Activated CD4-positive, alpha-beta T cell treated with anti-CD3 and anti-CD28 coated beads, Interleukin-2, amount 50 U/mL, for 24 hours (primary cell): ENCODE measurements around the gene CEBPB.
A peak's percentile ranks its signal among the peaks of the same experiment; 100 is the strongest.
"Not testable (repeated sequence)": the region's sequence is repeated elsewhere in the genome, so short reads cannot be mapped to it uniquely, and the experiment has no call there.

Source experiments
- DNase-seq, 2 donors: peaks; one replicate each; pipeline ENCODE4 v3.0.0-alpha.2; 2020; ENCODE audit warnings: low read depth in 1 of 2, low spot score in 1 of 2

The CEBPB gene

DNA sequence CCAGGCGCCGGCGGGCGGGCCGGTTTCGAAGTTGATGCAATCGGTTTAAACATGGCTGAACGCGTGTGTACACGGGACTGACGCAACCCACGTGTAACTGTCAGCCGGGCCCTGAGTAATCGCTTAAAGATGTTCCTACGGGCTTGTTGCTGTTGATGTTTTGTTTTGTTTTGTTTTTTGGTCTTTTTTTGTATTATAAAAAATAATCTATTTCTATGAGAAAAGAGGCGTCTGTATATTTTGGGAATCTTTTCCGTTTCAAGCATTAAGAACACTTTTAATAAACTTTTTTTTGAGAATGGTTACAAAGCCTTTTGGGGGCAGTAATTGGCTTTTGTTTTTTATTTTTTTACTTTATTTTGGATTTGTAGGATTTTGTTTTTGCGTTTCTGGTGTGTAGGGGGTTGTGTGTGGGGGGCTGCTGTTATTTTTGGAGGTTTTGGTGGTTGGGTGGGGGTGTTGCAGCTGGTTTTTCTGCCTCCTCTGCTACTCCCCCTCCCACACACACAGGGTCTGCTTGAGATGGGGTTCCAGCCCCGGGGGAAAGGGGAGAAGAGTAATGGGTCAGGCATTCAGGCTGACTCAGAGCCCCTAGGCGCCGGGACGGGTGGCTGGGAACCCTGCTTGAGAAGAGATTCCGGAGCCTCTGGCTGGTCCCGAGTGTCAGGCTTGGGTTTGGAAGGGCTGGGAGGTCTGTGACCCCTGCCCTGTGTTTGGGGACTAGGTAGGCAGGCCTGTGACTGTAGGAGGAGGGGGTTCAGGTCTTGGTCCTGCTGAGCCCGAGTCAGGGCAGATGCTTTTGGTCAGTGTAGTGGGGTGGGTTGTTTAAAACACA is 2.0 kb downstream of the CEBPB start:
- peak in 1 of 2 donors; percentile 80 for DNase-seq

DNA sequence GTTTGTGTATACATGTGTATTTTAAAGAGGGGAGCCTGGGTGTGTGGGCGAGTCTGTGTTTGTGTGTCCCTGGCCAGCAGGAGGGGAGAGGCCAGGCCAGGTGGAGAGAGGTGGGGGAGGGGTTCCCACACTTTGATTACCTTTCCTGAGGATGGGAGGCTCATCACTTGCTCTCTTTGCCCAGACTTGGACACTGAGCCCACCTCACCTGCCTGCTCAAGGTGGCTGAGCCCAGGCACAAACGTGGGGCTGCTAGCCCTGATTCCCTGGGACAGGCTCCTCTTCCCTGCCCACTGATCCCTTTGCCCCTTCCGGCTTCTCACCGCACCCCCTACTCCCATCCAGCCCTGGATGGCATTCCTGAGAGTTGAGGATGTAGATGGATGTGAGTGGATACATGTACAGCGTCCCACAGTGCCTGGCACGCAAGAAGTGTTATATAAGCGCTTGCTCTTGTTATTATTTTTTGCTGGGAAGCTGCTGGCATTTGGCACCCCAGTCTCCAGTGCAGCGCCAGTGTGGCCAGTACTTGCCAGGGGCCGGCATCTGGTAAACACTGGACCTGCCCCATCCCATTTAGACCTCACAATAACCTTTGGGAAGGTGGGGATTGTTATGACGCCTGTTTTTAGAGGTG is 2.7 kb downstream of the CEBPB start:
- DNase-seq: no peak

DNA sequence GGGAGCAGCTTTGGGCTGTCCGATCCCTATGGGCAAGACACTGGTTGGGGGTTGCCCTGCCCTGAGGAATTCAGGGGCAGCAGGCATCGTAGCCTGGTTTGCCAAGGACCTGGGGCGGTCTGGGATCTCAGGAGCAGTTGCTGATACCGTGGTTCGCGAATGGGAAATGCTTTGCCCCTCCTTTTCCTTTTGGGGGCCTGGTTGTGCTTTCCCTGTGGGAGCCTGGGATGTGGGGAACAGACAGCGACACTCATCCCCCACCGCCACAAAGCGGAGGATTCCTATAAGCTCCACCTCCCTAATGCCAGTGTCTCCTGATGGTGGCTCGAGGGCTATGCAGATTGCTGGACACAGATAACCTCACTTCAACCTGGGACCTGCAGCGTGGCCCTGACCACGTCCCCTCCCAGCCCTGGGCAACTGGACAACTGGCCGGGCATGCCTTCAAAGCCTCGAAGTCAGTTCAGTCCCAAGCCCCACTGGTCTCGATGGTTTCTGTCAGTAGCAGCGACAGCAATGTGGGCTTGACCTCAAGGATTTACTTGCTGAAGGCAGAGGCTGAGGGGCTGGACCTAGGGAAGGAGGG is 3.3 kb downstream of the CEBPB start:
- DNase-seq: no peak

DNA sequence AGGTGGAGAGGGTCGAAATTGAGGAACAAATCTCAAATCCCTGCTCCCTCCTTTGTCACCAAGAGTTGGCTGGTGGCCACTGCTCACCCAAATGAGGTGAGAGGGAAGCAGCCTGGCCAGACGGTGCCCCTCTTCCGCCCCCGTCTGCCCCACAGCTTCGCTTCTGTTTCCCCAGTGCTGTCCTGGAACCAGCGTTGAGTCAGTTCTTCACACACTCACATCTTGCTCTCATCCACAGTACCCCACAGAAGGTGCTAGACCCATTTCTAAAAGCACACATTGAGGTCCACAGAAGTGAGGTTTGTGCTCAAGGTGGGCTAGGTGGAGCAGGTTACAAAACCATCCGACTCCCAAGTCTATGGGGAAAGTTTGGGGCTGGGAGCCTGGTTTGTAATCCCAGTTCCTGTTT is 3.8 kb downstream of the CEBPB start:
- DNase-seq: no peak

DNA sequence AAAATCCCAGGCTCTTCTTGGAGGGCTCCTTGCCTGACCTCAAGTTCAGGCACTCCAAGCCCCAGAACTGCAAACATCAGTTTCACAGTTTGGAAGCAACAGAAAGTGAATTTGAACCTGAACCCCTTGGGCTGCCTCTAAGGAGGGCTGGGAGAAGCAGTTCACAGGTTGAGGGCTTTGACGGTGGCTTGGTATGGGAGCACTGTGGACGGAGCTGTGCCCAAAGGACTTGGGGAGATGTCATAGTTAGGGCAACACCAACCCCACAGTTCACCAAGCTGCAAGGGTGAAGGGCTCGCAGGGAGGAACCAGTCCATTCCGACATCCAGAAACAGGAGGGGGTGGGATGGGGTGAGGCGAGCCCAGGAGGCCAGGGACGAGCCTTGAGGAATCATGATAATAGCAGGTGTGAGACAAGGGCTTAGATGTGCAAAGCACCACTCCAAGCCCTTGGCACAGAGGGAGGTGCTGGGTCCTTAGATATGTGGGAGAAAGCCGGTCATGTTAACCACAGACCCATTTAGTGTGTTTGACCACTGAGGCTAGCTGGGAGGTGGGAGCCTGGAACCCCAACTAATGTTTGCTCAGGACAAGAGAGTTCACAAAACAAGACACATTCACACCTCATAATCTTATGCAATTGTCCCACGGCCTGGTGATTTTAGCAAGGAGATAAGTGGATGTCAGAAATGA is 4.3 kb downstream of the CEBPB start:
- DNase-seq: no peak

DNA sequence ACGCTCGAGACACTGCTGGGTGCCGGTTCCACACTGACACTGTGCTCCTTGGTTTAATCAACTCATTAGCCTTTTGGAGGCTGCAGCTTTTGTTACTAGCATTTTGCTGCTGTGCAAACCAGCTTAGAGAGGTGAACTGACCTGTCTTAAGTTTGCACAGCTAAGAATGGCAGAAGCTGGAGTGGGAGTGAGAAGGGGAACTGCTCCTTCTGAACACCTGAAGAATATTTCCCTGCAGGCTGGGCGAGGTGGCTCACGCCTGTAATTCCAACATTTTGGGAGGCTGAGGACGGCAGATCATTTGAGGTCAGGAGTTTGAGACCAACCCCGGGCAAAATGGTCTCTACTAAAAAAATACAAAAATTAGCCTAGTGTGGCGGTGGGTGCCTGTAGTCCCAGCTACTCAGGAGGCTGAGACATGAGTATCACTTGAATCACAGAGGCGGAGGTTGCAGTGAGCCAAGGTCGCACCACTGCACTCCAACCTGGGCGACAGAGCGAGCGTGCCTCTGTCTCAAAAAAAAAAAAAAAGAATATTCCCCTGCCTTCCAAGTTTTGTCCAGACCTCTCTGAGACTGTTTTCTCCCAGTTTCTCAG is 5.0 kb downstream of the CEBPB start:
- no peak for DNase-seq

DNA sequence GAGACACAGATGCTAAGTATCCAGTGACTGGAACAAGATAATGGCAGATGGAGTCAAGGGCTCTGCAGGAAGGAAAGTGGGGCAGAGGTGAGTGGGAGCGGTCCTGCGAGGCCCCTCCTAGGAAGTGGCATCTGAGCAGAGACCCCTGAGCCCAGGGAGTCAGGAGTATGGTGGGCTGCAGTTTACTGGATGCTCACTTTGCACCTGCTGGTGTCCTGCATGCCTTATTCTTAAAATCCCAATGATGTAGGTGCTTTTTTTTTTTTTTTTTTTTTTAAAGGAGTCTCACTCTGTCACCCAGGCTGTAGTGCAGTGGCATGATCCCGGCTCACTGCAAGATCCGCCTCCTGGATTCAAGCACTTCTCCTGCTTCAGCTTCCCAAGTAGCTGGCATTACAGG is 5.6 kb downstream of the CEBPB start:
- DNase-seq: no peak

DNA sequence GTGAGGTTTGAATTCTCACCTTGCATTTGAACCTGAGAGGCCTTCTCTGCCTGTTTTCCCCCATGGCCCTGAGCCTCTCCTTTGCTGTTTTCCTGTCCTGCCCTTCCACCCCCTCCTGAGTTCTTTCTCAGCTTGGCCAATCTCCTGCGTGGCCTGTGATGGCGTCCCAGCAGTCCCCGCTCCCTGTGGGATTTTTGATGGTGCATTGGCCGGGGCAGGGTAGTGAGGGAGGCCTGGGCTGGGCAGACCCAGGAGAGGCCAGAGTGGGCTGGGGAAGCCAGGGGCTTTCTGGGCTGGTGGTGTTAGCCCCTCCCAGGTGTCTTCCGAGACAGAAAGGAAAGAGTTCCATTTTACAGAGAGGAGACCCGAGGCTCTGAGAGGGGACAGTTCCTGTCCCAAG is 6.3 kb downstream of the CEBPB start:
- no peak for DNase-seq

DNA sequence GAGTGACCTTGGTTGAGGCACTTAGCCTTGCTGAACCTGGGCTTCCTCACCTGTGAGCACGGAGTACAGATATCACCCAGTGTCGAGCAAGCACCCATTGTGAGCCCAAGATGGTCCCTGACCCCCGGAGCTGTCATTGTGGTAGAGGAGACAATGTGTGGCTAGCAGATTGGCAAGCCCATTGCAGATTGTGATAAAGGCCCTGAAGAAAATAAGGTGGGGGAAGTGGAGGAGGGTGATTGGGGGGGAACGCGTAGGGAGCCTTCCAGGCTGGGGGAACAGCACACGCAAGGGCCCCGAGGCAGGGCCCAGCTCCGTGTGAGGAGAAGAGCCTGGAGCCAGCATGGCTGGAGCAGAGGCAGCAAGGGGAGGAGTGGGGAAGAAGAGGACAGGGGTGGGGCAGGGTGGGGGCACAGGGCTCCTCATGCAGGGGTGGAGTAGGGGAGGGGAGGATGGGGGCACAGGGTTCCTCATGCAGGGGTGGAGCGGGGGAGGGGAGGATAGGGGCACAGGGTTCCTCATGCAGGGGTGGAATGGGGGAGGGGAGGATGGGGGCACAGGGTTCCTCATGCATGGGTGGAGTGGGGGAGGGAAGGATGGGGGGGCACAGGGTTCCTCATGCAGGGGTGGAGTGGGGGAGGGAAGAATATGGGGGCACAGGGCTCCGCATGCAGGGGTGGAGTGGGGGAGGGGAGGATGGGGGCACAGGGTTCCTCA is 7.0 kb downstream of the CEBPB start:
- no peak for DNase-seq

DNA sequence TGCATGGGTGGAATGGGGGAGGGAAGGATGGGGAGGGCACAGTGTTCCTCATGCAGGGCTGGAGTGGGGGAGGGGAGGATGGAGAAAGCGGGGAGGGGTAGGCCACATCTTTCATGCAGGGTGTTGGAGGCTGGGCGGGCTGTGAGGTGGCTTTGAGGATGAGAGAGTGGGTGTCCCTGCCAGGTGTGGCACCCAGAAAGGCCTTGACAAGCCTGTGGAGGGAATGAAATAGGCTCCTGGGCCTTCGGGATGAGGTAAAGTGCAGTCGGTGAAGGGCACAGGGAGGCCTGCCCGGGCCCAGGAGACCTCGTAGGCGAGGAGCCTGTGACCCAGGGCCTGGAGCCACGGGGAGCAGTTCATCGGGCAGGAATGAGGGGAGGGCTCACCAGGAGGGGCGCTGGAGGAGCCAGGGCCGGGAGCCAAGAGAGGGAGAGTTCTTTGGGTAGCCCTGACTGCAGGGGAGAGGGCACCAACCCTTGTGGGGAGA is 7.6 kb downstream of the CEBPB start:
- DNase-seq: no peak

DNA sequence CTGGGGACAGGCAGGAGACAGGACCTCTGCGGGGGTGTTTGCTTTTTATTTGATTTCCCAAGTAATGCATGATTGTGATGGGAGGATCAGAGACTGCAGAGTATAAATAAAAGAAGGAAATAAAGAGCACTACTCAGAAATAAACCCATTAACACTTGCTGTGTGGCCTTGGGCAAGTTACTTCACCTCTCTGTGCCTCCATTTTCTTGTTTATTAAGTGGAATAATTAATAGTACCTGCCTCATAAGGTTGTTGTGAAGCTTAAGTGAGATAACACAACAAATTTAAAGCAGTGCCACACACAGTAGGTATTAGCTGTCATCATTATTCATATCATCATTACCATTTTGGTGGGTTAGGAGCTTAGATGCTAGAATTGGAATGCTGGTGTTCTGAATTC is 8.1 kb downstream of the CEBPB start:
- DNase-seq: no peak

DNA sequence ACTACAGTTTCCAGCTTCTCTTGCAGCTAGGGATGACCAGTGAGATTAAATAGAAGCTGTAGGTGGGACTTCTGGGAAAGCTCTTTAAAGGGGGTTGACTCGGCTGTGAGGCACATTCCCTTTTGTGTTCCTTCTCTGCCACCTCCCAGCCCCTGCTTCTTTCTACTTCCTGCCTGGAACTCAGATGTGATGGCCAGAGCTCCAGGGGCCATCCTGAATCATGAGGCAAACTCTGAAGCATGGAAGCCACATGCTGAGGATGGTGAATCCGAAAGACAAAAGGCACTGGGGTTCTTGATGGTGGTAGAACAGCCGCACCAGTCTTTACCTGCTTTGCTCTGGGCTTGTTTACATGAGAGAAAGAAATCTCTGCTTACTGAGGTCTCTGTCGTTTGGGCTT is 9.1 kb downstream of the CEBPB start:
- DNase-seq: no peak

DNA sequence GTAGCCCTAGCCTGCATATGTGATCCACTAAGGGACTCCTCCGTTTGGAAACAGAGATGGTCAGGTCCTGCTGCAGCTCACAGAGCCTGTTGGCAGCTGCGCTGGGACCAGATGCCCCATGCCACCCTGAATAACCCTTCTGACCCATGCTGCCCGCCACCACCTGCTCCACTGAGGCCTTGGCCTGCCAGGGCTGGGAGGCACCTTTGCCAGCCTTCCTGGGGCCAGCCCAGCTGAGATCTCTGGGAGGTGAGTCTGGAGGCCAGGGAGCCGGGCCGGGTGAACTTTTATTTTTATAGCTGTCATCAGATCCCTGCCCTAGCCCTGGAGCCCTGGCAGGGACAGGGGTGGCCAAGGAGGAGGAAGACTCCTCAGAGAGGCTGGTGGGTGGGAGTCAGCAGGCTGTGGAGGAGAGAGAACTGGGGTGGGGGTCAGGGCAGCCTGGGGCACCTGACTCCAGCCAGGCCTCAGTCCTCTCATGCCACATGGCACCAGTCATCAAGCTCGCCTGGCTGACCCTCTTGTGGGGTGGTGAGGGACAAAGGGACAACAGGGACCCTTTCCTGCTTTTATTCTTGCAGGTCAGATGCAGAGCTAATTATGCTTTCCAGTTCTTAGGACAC is 10.0 kb downstream of the CEBPB start:
- DNase-seq: no peak

DNA sequence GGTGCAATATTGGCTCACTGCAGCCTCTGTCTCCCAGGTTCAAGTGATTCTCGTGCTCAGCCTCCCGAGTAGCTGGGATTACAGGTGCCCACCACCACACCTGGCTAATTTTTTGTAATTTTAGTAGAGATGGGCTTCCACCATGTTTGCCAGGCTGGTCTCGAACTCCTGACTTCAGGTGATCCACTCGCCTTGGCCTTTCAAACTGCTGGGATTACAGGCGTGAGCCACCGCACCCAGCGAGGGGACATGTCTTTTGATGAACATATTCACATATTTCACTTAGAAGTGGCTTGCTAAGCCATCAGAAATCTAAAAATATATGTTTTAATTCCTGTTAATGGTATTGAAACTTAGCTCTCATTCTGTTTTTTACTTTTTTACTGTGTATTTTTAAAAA is 11.1 kb downstream of the CEBPB start:
- not testable (repeated sequence) for DNase-seq

DNA sequence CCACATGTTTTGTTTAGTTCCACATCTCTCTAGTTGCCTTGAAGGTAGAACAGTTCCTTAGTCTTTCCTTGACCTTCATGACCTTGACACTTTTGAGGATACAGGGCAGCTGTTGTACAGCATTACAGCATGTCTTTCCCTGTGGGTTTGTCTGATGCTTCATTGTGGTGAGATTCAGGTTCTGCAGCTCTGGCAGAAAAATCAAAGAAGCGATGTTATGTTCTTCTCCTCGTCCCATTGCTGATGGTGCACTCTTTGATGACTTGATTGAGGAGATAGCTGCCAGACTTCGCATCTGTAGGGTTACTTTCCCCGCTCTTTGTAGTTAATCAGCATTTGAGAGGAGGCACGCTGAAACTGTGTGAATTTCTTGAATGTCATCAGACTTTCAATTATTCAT is 12.0 kb downstream of the CEBPB start:
- DNase-seq: no peak

DNA sequence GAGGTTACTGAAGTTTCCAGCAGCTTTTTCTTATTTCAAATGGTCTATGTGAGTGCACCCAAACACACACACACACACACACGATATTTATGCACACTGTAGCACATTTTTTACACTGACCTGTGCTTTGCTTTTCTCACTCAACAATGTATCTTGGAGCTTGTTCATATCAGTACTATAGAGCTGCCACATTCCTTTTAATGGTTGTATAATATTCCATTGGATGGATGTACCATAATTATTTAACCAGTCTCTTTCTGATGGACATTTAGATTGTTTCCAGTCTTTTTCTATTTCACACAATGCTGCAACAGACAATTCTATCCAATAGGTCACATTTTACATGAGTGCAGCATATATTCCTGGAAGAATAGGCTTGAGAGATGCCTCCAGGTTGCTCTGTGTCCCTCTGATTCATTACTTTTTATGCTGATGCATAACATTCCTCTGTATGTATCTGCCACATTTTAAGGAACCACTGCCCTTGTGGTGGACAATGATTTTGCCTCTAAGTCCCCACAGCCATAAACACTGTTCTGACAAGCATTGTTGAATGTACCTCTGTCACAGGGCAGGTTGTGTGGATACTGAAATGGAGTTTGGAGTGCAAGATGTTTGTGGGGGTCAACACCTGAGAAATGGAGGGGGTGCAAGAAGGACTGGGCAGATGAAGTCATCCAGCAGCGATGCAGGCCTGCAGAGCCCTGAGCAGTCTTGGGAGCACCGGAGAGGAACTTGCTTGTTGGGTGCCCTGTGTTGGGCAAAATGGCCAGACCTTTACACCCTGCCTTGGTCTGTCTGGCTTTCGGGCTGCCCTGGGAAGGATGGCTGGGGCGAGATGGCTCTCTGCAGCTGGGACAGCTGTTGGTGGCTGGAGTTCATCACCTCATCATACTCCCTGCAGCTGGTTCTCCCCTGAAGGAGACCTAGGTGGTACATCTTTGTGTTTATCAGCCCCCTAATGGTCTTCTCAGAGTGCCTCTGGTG is 13.6 kb downstream of the CEBPB start:
- DNase-seq: no peak

DNA sequence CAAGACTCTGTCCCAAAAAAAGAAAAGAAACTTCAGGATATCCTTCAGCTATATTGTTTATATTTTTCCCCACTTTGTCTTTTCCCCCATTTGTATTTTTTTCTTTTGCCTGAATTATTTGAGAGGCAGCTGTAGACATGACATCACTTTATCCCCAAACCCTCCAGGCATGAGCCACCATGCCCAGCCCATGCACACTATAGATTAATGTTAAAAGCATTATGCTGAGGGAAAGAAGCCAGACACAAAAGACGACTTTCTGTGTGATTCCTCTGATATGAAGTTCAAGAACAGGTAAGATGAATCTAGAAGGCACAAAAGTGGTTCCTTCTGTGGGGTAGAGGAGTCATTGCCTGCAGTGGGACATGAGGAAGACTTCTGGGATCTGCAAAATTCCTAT is 16.4 kb downstream of the CEBPB start:
- no peak for DNase-seq

DNA sequence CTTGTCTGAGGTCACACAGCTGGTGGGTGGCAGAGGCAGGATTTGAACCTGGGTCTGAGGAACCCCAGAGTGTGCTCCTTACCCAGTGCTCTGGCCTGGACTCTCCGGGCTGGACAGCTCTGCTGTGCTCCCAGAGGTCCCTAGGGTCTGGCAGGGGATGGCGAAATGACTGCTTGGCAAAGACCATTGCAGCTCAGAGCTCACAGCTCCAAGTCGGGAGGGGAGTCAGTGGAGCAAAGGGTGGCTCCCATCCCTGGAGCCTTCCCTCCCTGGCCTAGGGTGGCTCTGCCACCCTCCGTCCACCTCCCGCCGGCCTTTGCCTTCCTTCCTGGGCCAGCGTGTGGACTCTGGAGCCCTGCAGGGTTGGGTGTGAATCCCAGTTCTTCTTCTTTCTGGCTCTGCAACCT is 17.5 kb downstream of the CEBPB start:
- DNase-seq: no peak

DNA sequence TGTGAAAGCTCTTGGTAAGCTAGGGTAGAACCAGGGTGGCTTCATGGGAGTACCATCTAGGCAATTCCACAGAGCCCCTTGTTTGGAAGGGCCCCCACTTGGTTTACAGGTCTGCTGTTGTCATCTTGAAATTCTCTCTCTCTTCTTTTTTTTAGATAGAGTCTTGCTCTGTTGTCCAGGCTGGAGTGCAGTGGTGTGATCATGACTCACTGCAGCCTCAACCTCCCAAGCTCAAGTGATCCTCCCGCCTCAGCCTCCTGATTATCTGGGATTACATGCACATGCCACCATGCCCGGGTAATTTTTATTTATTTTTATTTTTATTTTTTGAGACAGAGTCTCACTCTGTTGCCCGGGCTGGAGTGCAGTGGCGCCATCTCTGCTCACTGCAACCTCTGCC is 18.2 kb downstream of the CEBPB start:
- DNase-seq: not testable (repeated sequence)
